Neural cell (in vitro differentiated cells): ENCODE results near the gene CD52. TPM values are rescaled to one million over a fixed set of nuclear protein-coding genes. Genes with fewer than 3 reads are reported as not detected.

Experiments used
- H2AFZ ChIP-seq: fragments of 200-600, 300-800 bp; sonication (generic), shearing (Covaris generic); 2 replicates; pipeline ENCODE4 v1.6.0; 2014; ENCODE audit warnings: low read depth, mild to moderate bottlenecking, antibody characterized with exemption, low read length, moderate library complexity
- H3F3A ChIP-seq: fragments of 200-600 bp; shearing (Covaris generic); 2 replicates; pipeline ENCODE4 v1.6.1; 2016; ENCODE audit warnings: mild to moderate bottlenecking, moderate library complexity, mixed read lengths, antibody characterized with exemption, low read length; ENCODE audit not compliant: insufficient read depth, poor library complexity, severe bottlenecking
- H3K27ac ChIP-seq: fragments of 200-600, 300-800 bp; sonication (generic), shearing (Covaris generic); 2 replicates; pipeline ENCODE4 v1.5.1; 2014; ENCODE audit warnings: mild to moderate bottlenecking, low read length, moderate library complexity
- H3K27me3 ChIP-seq: fragments of 300-800, 200-600 bp; sonication (generic), shearing (Covaris generic); 2 replicates; pipeline ENCODE4 v1.6.0; 2014; ENCODE audit warnings: mild to moderate bottlenecking, low read depth, low read length, moderate library complexity; ENCODE audit not compliant: insufficient read depth
- H3K36me3 ChIP-seq: fragments of 300-800, 200-600 bp; sonication (generic), shearing (Covaris generic); 2 replicates; pipeline ENCODE4 v1.5.1; 2014; ENCODE audit warnings: mild to moderate bottlenecking, antibody characterized with exemption, low read length, moderate library complexity; ENCODE audit not compliant: insufficient read depth
- H3K4me2 ChIP-seq: fragments of 300-800, 200-600 bp; sonication (generic), shearing (Covaris generic); 2 replicates; pipeline ENCODE4 v1.6.0; 2014; ENCODE audit warnings: mild to moderate bottlenecking, low read length
- H3K4me3 ChIP-seq: fragments of 300-800, 200-600 bp; sonication (generic), shearing (Covaris generic); 2 replicates; pipeline ENCODE4 v1.5.1; 2014; ENCODE audit warnings: mild to moderate bottlenecking, low read length, moderate library complexity
- H3K79me2 ChIP-seq: fragments of 200-600 bp; shearing (Covaris generic); replicated peaks from 2 replicates; pipeline ENCODE4 v1.6.0; 2014; ENCODE audit warnings: mild to moderate bottlenecking, low read length, moderate library complexity; ENCODE audit not compliant: insufficient read depth
- H3K9ac ChIP-seq: fragments of 300-800, 200-600 bp; sonication (generic), shearing (Covaris generic); 2 replicates; pipeline ENCODE4 v1.6.1; 2016; ENCODE audit warnings: mild to moderate bottlenecking, low read length, mixed read lengths
- H3K9me2 ChIP-seq: fragments of 200-600 bp; shearing (Covaris generic); 2 replicates; pipeline ENCODE4 v1.6.1; 2016; ENCODE audit warnings: mild to moderate bottlenecking, low read length, mixed read lengths; ENCODE audit not compliant: insufficient read depth
- H3K9me3 ChIP-seq: fragments of 200-600, 300-800 bp; sonication (generic), shearing (Covaris generic); 2 replicates; pipeline ENCODE4 v1.6.1; 2016; ENCODE audit warnings: mild to moderate bottlenecking, mixed run types, low read length, moderate library complexity, mixed read lengths
- H4K20me1 ChIP-seq: fragments of 200-600 bp; shearing (Covaris generic); 2 replicates; pipeline ENCODE4 v1.6.1; 2016; ENCODE audit warnings: mild to moderate bottlenecking, mixed run types; ENCODE audit not compliant: insufficient read depth
- EP300 ChIP-seq: fragments of 450-650 bp; conservative IDR thresholded peaks from 2 replicates; pipeline ENCODE4 v1.6.1; 2014; ENCODE audit warnings: antibody characterized with exemption, mild to moderate bottlenecking, moderate library complexity; ENCODE audit not compliant: poor library complexity, severe bottlenecking
- EZH2 ChIP-seq: fragments of 200-600, 300-800 bp; shearing (Covaris generic), sonication (generic); IDR thresholded peaks from 2 replicates; pipeline ENCODE4 v1.6.1; 2014; ENCODE audit warnings: antibody characterized with exemption, low read length, borderline replicate concordance, mild to moderate bottlenecking; ENCODE audit not compliant: insufficient read depth, poor library complexity, severe bottlenecking
- MXI1 ChIP-seq: fragments of 450-650 bp; conservative IDR thresholded peaks from 2 replicates; pipeline ENCODE4 v1.6.1; 2014; ENCODE audit warnings: antibody characterized with exemption, mild to moderate bottlenecking; ENCODE audit not compliant: poor library complexity, severe bottlenecking
- POLR2AphosphoS5 ChIP-seq: IDR thresholded peaks from 2 replicates; pipeline ENCODE4 v1.6.1; 2012
- RAD21 ChIP-seq: fragments of 450-650 bp; conservative IDR thresholded peaks from 2 replicates; pipeline ENCODE4 v1.6.1; 2014; ENCODE audit warnings: antibody characterized with exemption, mild to moderate bottlenecking, moderate library complexity
- REST ChIP-seq: IDR thresholded peaks from 2 replicates; pipeline ENCODE4 v1.6.1; 2012; ENCODE audit warnings: borderline replicate concordance
- SMC3 ChIP-seq: fragments of 450-650 bp; conservative IDR thresholded peaks from 2 replicates; pipeline ENCODE4 v1.6.1; 2014; ENCODE audit warnings: antibody characterized with exemption, mild to moderate bottlenecking, moderate library complexity; ENCODE audit not compliant: poor library complexity
- TAF1 ChIP-seq: IDR thresholded peaks from 2 replicates; pipeline ENCODE4 v1.6.1; 2012; ENCODE audit warnings: low read depth
- polyA plus RNA-seq: library from polyadenylated mRNA; depleted of rRNA; stranded (reverse); fragments of >200 nt; gene quantifications from 2 replicates; pipeline ENCODE4 v1.2.3, GENCODE V29; 2014
- TF ChIP-seq, protein P1 (sequence below): fragments of 450-650 bp; IDR thresholded peaks from 2 replicates; pipeline ENCODE4 v1.5.1; 2014; ENCODE audit warnings: antibody characterized with exemption, mild to moderate bottlenecking, moderate library complexity; ENCODE audit not compliant: poor library complexity, severe bottlenecking

The CD52 gene
- polyA plus RNA-seq, 1 donor from 2014 or later = not detected

GRCh38 chr1:26346274-26347033 lies 28.7 kb downstream of the CD52 start:
- no peaks in the 10 kb centered on the region for H3K36me3 ChIP-seq
- H3K4me2 ChIP-seq = no peak overlapping the region
- no peaks in the 10 kb centered on the region for H4K20me1 ChIP-seq
- H2AFZ ChIP-seq = no peak overlapping the region
- H3F3A ChIP-seq = no peaks in the 10 kb centered on the region
- TF ChIP-seq EZH2 (no peak), EP300 (no peak), SMC3 (no peak), POLR2AphosphoS5 (no peak), REST (no peak), RAD21 (no peak), MXI1 (no peak), TAF1 (no peak)
- TF ChIP-seq, protein P1, sequence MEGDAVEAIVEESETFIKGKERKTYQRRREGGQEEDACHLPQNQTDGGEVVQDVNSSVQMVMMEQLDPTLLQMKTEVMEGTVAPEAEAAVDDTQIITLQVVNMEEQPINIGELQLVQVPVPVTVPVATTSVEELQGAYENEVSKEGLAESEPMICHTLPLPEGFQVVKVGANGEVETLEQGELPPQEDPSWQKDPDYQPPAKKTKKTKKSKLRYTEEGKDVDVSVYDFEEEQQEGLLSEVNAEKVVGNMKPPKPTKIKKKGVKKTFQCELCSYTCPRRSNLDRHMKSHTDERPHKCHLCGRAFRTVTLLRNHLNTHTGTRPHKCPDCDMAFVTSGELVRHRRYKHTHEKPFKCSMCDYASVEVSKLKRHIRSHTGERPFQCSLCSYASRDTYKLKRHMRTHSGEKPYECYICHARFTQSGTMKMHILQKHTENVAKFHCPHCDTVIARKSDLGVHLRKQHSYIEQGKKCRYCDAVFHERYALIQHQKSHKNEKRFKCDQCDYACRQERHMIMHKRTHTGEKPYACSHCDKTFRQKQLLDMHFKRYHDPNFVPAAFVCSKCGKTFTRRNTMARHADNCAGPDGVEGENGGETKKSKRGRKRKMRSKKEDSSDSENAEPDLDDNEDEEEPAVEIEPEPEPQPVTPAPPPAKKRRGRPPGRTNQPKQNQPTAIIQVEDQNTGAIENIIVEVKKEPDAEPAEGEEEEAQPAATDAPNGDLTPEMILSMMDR = no peak
- no peaks in the 10 kb centered on the region for H3K27me3 ChIP-seq
- H3K79me2 ChIP-seq = no peaks in the 10 kb centered on the region
- H3K9me2 ChIP-seq = no peaks in the 10 kb centered on the region
- no peak overlapping the region for H3K4me3 ChIP-seq
- no peak overlapping the region for H3K27ac ChIP-seq
- no peak overlapping the region for H3K9ac ChIP-seq
- H3K9me3 ChIP-seq = no peaks in the 10 kb centered on the region

DNA sequence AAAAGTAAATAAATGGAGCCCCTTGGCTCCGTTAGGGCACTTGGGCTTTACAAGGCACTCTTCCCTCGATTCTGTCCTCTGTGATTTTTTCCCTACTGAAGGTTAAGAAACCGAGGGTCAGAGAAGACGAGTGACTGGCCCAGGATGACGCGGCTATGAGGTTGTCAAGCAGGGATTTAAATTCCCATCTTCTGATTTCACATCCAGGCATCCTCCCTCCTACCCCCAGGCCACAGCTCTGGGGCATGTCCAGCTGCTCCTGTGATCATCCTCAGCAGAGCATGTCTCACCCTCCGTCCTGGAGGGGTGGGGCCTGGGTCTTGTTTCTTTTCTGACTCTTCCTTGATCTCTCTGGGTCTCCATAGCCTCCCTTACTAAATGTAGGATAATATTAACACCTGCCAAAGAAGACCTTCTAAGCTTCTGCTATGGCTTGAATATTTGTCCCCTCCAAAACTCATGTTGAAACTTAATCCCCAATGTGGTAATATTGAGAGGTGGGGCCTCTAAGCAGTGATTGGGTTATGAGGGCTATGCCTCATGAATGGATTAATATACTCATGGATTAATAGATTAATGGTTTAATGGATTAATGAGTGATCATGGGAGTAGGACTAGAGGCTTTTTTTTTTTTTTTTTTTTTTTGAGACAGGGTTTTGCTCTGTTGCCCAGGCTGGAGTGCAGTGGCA lies 31.6 kb downstream of the CD52 start:
- H3K9me3 ChIP-seq = no peaks in the 10 kb centered on the region
- no peak overlapping the region for H3K27ac ChIP-seq
- H3K9ac ChIP-seq = no peak overlapping the region
- H3K27me3 ChIP-seq = no peaks in the 10 kb centered on the region
- no peaks in the 10 kb centered on the region for H3K9me2 ChIP-seq
- H3K79me2 ChIP-seq = no peaks in the 10 kb centered on the region
- no peak for TF ChIP-seq RAD21
- no peak overlapping the region for H3K4me3 ChIP-seq
- no peaks in the 10 kb centered on the region for H4K20me1 ChIP-seq
- H3F3A ChIP-seq = no peaks in the 10 kb centered on the region
- H3K4me2 ChIP-seq = no peak overlapping the region
- no peaks in the 10 kb centered on the region for H3K36me3 ChIP-seq
- no peak overlapping the region for H2AFZ ChIP-seq
